ENCODE results near the gene WDR70.

The WDR70 gene

GRCh38 chr5:37552161-37552560 lies 173.0 kb downstream of the WDR70 start:
- H3K9me3 Mint-ChIP-seq = peaks cover 9% of the 10 kb centered on the region
- H3K4me1 Mint-ChIP-seq = peaks cover 9% of the 10 kb centered on the region
- no peak overlapping the region for H3K27ac Mint-ChIP-seq
- H3K27me3 Mint-ChIP-seq (ENCODE audit: low read depth) = no peaks in the 10 kb centered on the region
- TF ChIP-seq, protein P1, sequence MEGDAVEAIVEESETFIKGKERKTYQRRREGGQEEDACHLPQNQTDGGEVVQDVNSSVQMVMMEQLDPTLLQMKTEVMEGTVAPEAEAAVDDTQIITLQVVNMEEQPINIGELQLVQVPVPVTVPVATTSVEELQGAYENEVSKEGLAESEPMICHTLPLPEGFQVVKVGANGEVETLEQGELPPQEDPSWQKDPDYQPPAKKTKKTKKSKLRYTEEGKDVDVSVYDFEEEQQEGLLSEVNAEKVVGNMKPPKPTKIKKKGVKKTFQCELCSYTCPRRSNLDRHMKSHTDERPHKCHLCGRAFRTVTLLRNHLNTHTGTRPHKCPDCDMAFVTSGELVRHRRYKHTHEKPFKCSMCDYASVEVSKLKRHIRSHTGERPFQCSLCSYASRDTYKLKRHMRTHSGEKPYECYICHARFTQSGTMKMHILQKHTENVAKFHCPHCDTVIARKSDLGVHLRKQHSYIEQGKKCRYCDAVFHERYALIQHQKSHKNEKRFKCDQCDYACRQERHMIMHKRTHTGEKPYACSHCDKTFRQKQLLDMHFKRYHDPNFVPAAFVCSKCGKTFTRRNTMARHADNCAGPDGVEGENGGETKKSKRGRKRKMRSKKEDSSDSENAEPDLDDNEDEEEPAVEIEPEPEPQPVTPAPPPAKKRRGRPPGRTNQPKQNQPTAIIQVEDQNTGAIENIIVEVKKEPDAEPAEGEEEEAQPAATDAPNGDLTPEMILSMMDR (IDR thresholded peaks at IDR 0.05; ENCODE audit: unreplicated experiment in 3 of 3) = no peak
- peaks cover 4% of the 10 kb centered on the region for H3K36me3 Mint-ChIP-seq (ENCODE audit: low read depth)
- H3K4me3 Mint-ChIP-seq = no peak overlapping the region

GRCh38 chr5:37552770-37553719 lies 173.9 kb downstream of the WDR70 start:
- H3K27ac Mint-ChIP-seq = peak overlapping the region in 1 of 3 experiments; percentile 25
- H3K4me3 Mint-ChIP-seq = no peak overlapping the region
- H3K9me3 Mint-ChIP-seq = peaks cover 9% of the 10 kb centered on the region
- H3K27me3 Mint-ChIP-seq (ENCODE audit: low read depth) = no peaks in the 10 kb centered on the region
- H3K4me1 Mint-ChIP-seq = peaks cover 9% of the 10 kb centered on the region
- H3K36me3 Mint-ChIP-seq (ENCODE audit: low read depth) = peaks cover 4% of the 10 kb centered on the region
- TF ChIP-seq, protein P1 (IDR thresholded peaks at IDR 0.05; ENCODE audit: unreplicated experiment in 3 of 3) = no peak

GRCh38 chr5:37553720-37554404 lies 174.7 kb downstream of the WDR70 start:
- Mint-ChIP-seq H3K4me3 (no peak overlapping the region), H3K27me3 (ENCODE audit: low read depth) (no peaks in the 10 kb centered on the region), H3K27ac (no peak overlapping the region), H3K9me3 (peaks cover 9% of the 10 kb centered on the region), H3K36me3 (ENCODE audit: low read depth) (peaks cover 4% of the 10 kb centered on the region), H3K4me1 (peaks cover 9% of the 10 kb centered on the region)
- TF ChIP-seq, protein P1 (IDR thresholded peaks at IDR 0.05; ENCODE audit: unreplicated experiment in 3 of 3) = no peak

- Mint-ChIP-seq H3K4me1 (peaks cover 9% of the 10 kb centered on the region), H3K9me3 (peaks cover 9% of the 10 kb centered on the region), H3K27me3 (ENCODE audit: low read depth) (no peaks in the 10 kb centered on the region), H3K4me3 (no peak overlapping the region), H3K36me3 (ENCODE audit: low read depth) (peaks cover 4% of the 10 kb centered on the region), H3K27ac (no peak overlapping the region)
- TF ChIP-seq, protein P1 (IDR thresholded peaks at IDR 0.05; ENCODE audit: unreplicated experiment in 3 of 3) = no peak
Measured at GRCh38 chr5:37554405-37554739, 175.3 kb downstream of the WDR70 start.

DNA sequence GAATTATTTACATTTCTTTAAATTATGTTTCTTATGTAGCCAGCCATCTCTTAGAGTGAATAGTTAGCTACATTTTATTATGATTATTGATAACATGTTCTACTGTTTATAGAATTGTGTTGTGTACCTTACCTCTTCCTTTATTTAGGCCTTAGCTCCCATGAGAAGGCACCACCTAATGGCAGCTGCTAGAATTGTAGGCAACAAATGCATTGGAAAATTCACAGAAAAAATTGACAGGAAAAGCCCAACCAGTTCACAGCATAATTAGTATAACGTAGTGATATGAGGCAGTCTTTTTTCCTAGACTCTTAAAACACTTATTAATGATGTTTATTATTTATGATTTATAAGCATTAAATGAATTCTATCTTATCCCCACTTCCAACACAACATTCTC lies 175.8 kb downstream of the WDR70 start:
- peaks cover 9% of the 10 kb centered on the region for H3K9me3 Mint-ChIP-seq
- H3K4me3 Mint-ChIP-seq = no peak overlapping the region
- no peaks in the 10 kb centered on the region for H3K27me3 Mint-ChIP-seq (ENCODE audit: low read depth)
- H3K4me1 Mint-ChIP-seq = peaks cover 9% of the 10 kb centered on the region
- no peak overlapping the region for H3K27ac Mint-ChIP-seq
- TF ChIP-seq, protein P1 (IDR thresholded peaks at IDR 0.05; ENCODE audit: unreplicated experiment in 3 of 3) = peak in 2 of 3 experiments; percentile 8 to 29
- H3K36me3 Mint-ChIP-seq (ENCODE audit: low read depth) = peaks cover 4% of the 10 kb centered on the region

Measured in nephron (organoid).